ENCODE results near the gene NDUFAF5. TPM values are rescaled to one million over a fixed set of nuclear protein-coding genes. Genes with fewer than 3 reads are reported as not detected.

Gene NDUFAF5
- total RNA-seq, 1 experiment from 2014 or later = 48.8 TPM

GRCh38 chr20:13799974-13800373, 15.1 kb downstream of the NDUFAF5 start:
- Histone ChIP-seq H3K36me3 (peaks cover 71% of the 10 kb centered on the region), H3K4me3 (no peak overlapping the region), H3K27me3 (no peaks in the 10 kb centered on the region), H3K9me3 (no peaks in the 10 kb centered on the region)
- DNase-seq = no peak

DNA sequence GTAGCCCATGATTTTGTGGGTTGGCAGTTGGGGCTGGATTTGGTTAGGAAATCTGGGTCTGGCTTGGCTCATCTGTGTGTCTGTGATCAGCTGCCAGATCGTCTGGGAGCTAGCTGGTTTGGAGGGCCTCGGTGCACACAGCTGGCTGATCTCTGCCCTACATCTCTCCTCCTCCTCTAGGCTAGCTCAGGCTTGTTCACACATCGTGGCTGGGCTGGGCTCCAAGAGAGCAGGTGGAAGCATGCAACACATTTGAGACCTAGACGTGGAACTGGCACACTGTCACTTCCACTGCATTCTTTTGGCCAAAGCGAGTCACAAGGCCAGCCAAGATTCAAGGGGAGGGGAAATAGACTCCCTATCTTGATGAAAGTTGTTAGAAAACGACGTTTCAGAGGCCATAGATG, 15.9 kb downstream of the NDUFAF5 start:
- Histone ChIP-seq H3K4me3 (no peak overlapping the region), H3K36me3 (peaks cover 71% of the 10 kb centered on the region), H3K9me3 (no peaks in the 10 kb centered on the region), H3K27me3 (no peaks in the 10 kb centered on the region)
- DNase-seq = peak; percentile 99

GRCh38 chr20:13809373-13809772, 24.5 kb downstream of the NDUFAF5 start:
- Histone ChIP-seq H3K9me3 (no peaks in the 10 kb centered on the region), H3K36me3 (peaks cover 78% of the 10 kb centered on the region), H3K4me3 (no peak overlapping the region), H3K27me3 (no peaks in the 10 kb centered on the region)
- DNase-seq = no peak

DNA sequence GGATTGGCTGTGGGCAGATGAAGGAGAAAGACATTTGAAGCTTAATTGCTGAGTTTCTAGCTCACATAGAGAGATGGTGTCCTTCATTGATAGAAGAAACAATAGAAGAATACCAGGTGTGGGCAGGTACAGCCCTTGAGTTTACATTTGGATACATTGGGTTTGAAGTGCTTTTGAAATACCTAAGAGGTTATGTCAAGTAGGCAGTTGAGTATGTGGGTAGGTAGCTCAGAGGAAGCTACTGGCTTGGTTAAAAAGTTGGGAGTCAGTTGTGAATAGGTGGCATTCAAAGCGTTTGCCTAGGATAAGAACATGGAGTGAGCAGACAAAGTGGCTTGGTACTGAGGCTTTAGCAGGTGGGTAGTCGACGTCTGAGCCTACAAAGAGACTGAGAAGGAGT, 25.0 kb downstream of the NDUFAF5 start:
- H3K36me3 ChIP-seq = peaks cover 78% of the 10 kb centered on the region

DNA sequence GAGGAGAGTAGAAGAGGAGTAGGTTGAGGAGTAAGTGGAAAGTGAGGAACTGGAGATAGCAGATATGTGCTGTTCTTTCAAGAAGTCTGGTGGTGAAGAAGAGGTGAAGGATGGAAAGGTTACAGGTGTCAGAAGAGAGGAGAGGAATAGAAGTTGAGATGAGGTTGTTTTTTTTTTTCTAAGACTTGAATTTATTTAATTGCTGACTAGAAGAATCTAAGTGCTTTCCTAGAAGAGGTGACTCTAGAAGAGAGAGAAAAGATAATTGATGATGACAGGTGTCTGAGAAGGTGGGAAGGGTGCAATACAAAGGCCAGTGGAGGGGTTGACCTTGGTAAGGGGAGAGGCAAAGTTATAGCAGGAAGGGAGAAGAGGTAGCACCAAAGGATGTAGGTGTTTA, 25.6 kb downstream of the NDUFAF5 start:
- DNase-seq = no peak
- Histone ChIP-seq H3K36me3 (peaks cover 77% of the 10 kb centered on the region), H3K4me3 (no peak overlapping the region)

More for the DNA sequence above, 25.0 kb downstream of the NDUFAF5 start:
- no peak for DNase-seq
- H3K9me3 ChIP-seq = no peaks in the 10 kb centered on the region
- no peak overlapping the region for H3K4me3 ChIP-seq
- no peaks in the 10 kb centered on the region for H3K27me3 ChIP-seq

DNA sequence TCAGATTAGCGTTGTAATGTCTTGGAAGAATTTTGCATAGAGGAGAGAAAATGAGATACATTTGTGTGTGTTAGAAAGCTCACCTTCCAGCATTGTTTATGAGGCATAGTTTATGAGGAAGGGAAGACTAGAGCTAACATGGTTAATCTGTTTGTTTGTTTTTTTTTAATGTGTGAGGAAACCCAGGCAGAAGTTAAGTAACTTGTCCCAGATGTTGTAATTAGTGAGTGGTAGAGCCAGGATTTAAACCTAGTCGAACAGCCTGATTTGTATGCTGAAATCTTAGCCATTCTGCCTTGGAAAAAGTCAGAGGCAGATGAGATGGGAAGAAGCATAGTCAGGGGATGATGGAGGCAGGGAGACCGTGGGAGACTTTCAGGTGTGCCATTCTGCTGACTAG, 29.1 kb downstream of the NDUFAF5 start:
- DNase-seq = no peak
- Histone ChIP-seq H3K36me3 (peaks cover 81% of the 10 kb centered on the region), H3K9me3 (no peaks in the 10 kb centered on the region), H3K27me3 (no peaks in the 10 kb centered on the region), H3K4me3 (no peak overlapping the region)

More for the DNA sequence above, 25.6 kb downstream of the NDUFAF5 start:
- Histone ChIP-seq H3K27me3 (no peaks in the 10 kb centered on the region), H3K9me3 (no peaks in the 10 kb centered on the region)

DNA sequence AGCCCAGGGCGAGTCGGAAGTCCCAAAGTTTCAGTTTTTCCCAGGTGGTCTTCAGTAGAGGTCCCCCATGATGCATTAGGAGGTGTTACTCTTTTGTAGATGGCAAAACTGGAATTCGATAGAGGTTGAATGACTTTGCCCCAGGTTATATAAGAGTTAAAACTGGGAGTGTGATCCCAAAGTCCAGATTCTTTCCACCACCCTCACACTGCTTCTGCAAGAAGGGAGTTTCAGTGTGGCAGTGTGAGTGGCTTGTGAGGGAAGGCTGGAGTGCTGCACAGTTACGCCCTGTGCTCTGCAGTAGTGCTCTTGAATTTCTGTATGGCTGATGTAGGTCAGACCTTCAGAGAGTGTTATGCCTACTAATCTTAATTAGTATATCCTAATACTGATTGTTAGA, 29.8 kb downstream of the NDUFAF5 start:
- no peak overlapping the region for H3K4me3 ChIP-seq
- H3K27me3 ChIP-seq = no peaks in the 10 kb centered on the region
- no peaks in the 10 kb centered on the region for H3K9me3 ChIP-seq
- H3K36me3 ChIP-seq = peaks cover 73% of the 10 kb centered on the region
- no peak for DNase-seq

DNA sequence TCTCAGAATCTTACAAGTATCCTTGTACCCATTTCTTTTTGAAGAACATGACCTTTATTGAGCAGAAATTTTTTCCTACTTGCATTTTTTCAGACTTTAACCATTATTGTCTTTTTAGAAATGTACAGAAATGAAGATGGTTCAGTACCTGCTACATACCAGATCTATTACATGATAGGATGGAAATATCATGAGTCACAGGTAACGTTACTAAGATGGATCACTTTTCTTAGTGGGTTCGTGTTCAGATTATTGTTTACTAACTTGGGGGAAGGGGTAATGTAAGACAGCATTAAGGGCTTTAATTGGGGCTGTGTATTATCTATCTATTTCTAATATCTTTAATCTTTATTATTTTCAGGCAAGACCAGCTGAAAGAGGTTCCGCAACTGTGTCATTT, 31.9 kb downstream of the NDUFAF5 start:
- Histone ChIP-seq H3K4me3 (no peak overlapping the region), H3K27me3 (no peaks in the 10 kb centered on the region), H3K36me3 (peaks cover 67% of the 10 kb centered on the region), H3K9me3 (no peaks in the 10 kb centered on the region)
- no peak for DNase-seq

- peaks cover 61% of the 10 kb centered on the region for H3K36me3 ChIP-seq
- DNase-seq = no peak
- H3K4me3 ChIP-seq = no peak overlapping the region
- H3K9me3 ChIP-seq = no peaks in the 10 kb centered on the region
- no peaks in the 10 kb centered on the region for H3K27me3 ChIP-seq
Observed at GRCh38 chr20:13817342-13817741, 32.5 kb downstream of the NDUFAF5 start.

DNA sequence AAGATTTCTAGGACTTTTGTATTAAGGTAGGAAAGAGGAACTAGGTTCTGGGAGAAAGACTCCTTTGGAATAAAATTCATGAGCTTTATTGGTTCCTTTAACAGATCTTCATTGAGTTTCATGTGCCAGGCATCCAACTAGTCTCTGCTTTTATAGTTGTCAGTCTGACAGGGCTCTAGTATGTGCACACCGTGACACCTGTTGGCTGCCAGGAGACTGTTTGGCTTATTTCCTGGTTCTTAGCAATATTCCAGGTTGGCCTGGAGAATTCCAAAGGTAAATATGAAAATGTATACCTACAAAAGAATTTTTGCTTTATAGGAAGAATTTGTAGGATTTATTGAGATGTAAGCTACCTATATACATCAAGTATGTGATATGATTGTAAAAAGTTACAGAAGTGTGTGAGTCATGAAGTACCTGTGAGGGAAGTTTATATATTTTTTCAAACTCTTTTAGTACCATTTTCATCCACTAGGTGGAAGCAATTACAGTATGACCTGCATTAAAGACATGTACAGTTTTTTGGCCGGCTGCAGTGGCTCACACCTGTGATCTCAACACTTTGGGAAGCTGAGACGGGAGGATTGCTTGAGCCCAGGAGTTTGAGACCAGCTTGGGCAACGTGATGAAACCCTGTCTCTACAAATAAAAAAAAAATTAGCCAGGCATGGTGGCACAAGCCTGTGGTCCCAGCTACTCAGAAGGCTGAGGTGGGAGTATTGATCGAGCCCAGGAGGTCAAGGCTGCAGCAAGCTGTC, 35.2 kb downstream of the NDUFAF5 start:
- Histone ChIP-seq H3K27me3 (no peaks in the 10 kb centered on the region), H3K36me3 (peaks cover 35% of the 10 kb centered on the region), H3K4me3 (no peak overlapping the region), H3K9me3 (no peaks in the 10 kb centered on the region)
- DNase-seq = peak; percentile 12

DNA sequence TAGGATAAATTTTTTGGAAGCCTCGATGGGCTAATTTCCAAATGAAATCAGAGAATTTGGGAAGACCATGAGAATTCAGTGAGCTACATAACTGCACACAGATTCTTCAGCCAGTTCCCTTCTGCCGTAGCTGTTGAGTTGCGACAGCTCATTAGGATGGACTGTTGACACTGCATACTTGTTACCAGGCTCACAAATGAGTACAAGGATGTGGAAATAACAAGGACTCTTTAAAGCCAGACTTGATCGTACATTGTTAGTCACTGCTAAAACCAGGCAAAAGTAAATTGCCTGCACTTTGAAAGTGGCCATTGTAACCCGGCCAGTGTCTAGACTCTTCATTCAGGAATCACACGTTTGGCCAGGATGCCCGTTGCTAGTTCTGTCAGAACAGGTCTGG, 37.0 kb downstream of the NDUFAF5 start:
- no peak for DNase-seq
- no peak overlapping the region for H3K4me3 ChIP-seq
- peaks cover 28% of the 10 kb centered on the region for H3K36me3 ChIP-seq

DNA sequence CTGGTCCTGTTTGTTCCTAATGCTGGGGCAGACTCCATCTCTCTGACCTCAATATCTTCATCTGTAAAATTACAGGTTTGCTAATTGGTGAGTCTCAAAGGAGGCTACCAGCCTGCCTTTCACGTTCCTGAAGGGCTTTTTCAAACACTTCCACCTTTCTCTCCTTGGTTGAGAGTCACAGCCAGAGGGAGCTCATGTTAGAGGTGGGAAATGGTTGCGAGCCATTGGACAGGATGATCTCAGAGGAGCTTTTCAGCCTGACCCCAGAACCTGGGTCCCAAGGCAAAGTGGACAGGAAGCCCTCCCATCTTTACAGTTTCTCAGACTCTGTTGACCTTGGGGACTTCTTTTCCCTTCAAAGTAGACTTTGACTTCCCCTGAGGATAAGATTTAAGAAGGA, 37.6 kb downstream of the NDUFAF5 start:
- H3K4me3 ChIP-seq = no peak overlapping the region
- no peaks in the 10 kb centered on the region for H3K9me3 ChIP-seq
- H3K27me3 ChIP-seq = no peaks in the 10 kb centered on the region
- no peak for DNase-seq
- H3K36me3 ChIP-seq = peaks cover 22% of the 10 kb centered on the region

More for the DNA sequence above, 37.0 kb downstream of the NDUFAF5 start:
- Histone ChIP-seq H3K9me3 (no peaks in the 10 kb centered on the region), H3K27me3 (no peaks in the 10 kb centered on the region)

GRCh38 chr20:13824459-13824858, 39.6 kb downstream of the NDUFAF5 start:
- Histone ChIP-seq H3K4me3 (no peak overlapping the region), H3K9me3 (no peaks in the 10 kb centered on the region), H3K36me3 (peaks cover 13% of the 10 kb centered on the region), H3K27me3 (no peaks in the 10 kb centered on the region)
- DNase-seq = no peak

DNA sequence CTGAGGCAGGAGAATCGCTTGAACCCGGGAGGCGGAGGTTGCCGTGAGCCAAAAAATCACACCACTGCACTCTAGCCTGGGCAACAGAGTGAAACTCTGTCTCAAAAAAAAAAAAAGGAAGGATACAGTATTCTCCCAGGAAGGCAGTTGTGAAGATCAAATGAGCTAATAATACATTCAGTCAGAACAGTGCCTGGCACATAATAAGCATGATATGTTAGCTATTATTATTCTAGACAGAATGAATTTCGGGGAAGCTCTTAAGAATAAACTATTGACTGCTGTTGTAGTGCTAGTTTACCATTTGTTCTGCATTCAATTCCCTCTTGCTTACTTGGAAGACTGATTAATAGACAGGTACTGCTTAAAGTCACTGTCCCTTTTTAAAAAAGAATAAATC, 40.6 kb downstream of the NDUFAF5 start:
- DNase-seq = no peak
- H3K27me3 ChIP-seq = no peaks in the 10 kb centered on the region; the same call in 1 of the 2 replicates
- peaks cover 7% of the 10 kb centered on the region for H3K36me3 ChIP-seq
- H3K4me3 ChIP-seq = no peak overlapping the region
- H3K9me3 ChIP-seq = no peaks in the 10 kb centered on the region

DNA sequence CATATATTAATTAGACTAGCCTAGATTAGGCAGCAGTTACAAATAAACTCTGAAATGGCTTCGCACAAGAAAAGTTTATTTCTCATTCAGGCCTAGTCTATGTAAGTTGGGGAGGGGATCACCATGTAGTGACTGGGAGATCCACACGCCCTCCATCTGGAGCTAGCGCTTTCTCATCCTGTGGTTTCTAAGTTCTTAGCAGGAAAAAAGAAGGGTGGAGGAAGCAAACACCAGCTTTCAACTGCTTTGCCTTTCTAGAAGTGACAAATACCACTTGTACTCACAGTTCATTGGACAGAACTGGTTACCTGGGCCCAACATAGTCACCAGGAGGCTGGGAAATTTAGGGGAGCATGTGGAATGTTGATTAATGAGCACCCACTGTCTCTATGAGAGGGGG, 46.6 kb downstream of the NDUFAF5 start:
- DNase-seq = no peak
- no peaks in the 10 kb centered on the region; the same call in 1 of the 2 replicates for H3K9me3 ChIP-seq
- H3K36me3 ChIP-seq = no peaks in the 10 kb centered on the region
- H3K4me3 ChIP-seq = no peak overlapping the region
- H3K27me3 ChIP-seq = peaks cover 7% of the 10 kb centered on the region

GRCh38 chr20:13838664-13839063, 53.8 kb downstream of the NDUFAF5 start:
- no peaks in the 10 kb centered on the region for H3K27me3 ChIP-seq
- H3K4me3 ChIP-seq = no peak overlapping the region
- DNase-seq = no peak
- H3K9me3 ChIP-seq = no peaks in the 10 kb centered on the region
- no peaks in the 10 kb centered on the region for H3K36me3 ChIP-seq

GRCh38 chr20:13839421-13840092, 54.7 kb downstream of the NDUFAF5 start:
- peak; percentile 59 for DNase-seq
- Histone ChIP-seq H3K36me3 (no peaks in the 10 kb centered on the region), H3K9me3 (no peaks in the 10 kb centered on the region), H3K27me3 (no peaks in the 10 kb centered on the region), H3K4me3 (no peak overlapping the region)

- Histone ChIP-seq H3K27me3 (no peaks in the 10 kb centered on the region), H3K9me3 (no peaks in the 10 kb centered on the region), H3K36me3 (no peaks in the 10 kb centered on the region), H3K4me3 (no peak overlapping the region)
- DNase-seq = no peak
Observed at GRCh38 chr20:13840093-13840465, 55.3 kb downstream of the NDUFAF5 start.

All from MG63 (cell line).